ENCODE measurements around the gene DLX2. TPM values are rescaled to one million over a fixed set of nuclear protein-coding genes. Genes with fewer than 3 reads are reported as not detected.
A peak's percentile ranks its signal among the peaks of the same experiment; 100 is the strongest.

Gene DLX2
- polyA plus RNA-seq, 1 donor from 2014 or later = 7.7 TPM

- Histone ChIP-seq H4K20me1 (ENCODE audit: insufficient read depth) (no peaks in the 10 kb centered on the region), H3K27me3 (ENCODE audit: insufficient read depth, low read depth, low read length) (peaks cover 46% of the 10 kb centered on the region), H3F3A (ENCODE audit: insufficient read depth, low read length, poor library complexity, severe bottlenecking) (peaks cover 9% of the 10 kb centered on the region), H3K9me3 (ENCODE audit: low read length) (peaks cover 4% of the 10 kb centered on the region), H3K36me3 (ENCODE audit: insufficient read depth, low read length) (no peaks in the 10 kb centered on the region), H2AFZ (ENCODE audit: low read depth, low read length) (no peak overlapping the region), H3K9ac (ENCODE audit: low read length) (peak overlapping the region; percentile 22), H3K4me3 (ENCODE audit: low read length) (peak overlapping the region; percentile 85), H3K79me2 (replicated peaks; ENCODE audit: insufficient read depth, low read length) (peaks cover 85% of the 10 kb centered on the region), H3K27ac (ENCODE audit: low read length) (peak overlapping the region; percentile 23), H3K9me2 (ENCODE audit: insufficient read depth, low read length) (no peaks in the 10 kb centered on the region), H3K4me2 (ENCODE audit: low read length) (no peak overlapping the region)
- no peak for TF ChIP-seq SMC3 (conservative IDR thresholded peaks at IDR 0.05; ENCODE audit: poor library complexity)
- TF ChIP-seq REST (IDR thresholded peaks at IDR 0.05; ENCODE audit: borderline replicate concordance) = peak; percentile 20
These were observed 22.0 kb downstream of the DLX2 start for GRCh38 chr2:172080641-172081220.

GRCh38 chr2:172079838-172080640, 22.7 kb downstream of the DLX2 start:
- H3K9ac ChIP-seq (ENCODE audit: low read length) = no peak overlapping the region
- no peaks in the 10 kb centered on the region for H3K9me2 ChIP-seq (ENCODE audit: insufficient read depth, low read length)
- H3K27ac ChIP-seq (ENCODE audit: low read length) = peak overlapping the region; percentile 7
- peak overlapping the region; percentile 85 for H3K4me3 ChIP-seq (ENCODE audit: low read length)
- H3K36me3 ChIP-seq (ENCODE audit: insufficient read depth, low read length) = no peaks in the 10 kb centered on the region
- no peaks in the 10 kb centered on the region for H4K20me1 ChIP-seq (ENCODE audit: insufficient read depth)
- H3K9me3 ChIP-seq (ENCODE audit: low read length) = peaks cover 4% of the 10 kb centered on the region
- H3K4me2 ChIP-seq (ENCODE audit: low read length) = no peak overlapping the region
- peaks cover 80% of the 10 kb centered on the region for H3K79me2 ChIP-seq (replicated peaks; ENCODE audit: insufficient read depth, low read length)
- no peak overlapping the region for H2AFZ ChIP-seq (ENCODE audit: low read depth, low read length)
- H3F3A ChIP-seq (ENCODE audit: insufficient read depth, low read length, poor library complexity, severe bottlenecking) = peaks cover 12% of the 10 kb centered on the region
- H3K27me3 ChIP-seq (ENCODE audit: insufficient read depth, low read depth, low read length) = peaks cover 46% of the 10 kb centered on the region
- peak; percentile 5 for TF ChIP-seq POLR2AphosphoS5 (IDR thresholded peaks at IDR 0.05)
- TF ChIP-seq EZH2 (IDR thresholded peaks at IDR 0.05; ENCODE audit: borderline replicate concordance, insufficient read depth, low read length, poor library complexity, severe bottlenecking) = no peak

GRCh38 chr2:172079416-172079815, 23.3 kb downstream of the DLX2 start:
- peaks cover 80% of the 10 kb centered on the region for H3K79me2 ChIP-seq (replicated peaks; ENCODE audit: insufficient read depth, low read length)
- H3K4me2 ChIP-seq (ENCODE audit: low read length) = no peak overlapping the region
- no peak overlapping the region for H2AFZ ChIP-seq (ENCODE audit: low read depth, low read length)
- H3K9ac ChIP-seq (ENCODE audit: low read length) = no peak overlapping the region
- peaks cover 4% of the 10 kb centered on the region for H3K9me3 ChIP-seq (ENCODE audit: low read length)
- H3K9me2 ChIP-seq (ENCODE audit: insufficient read depth, low read length) = no peaks in the 10 kb centered on the region
- no peak for TF ChIP-seq TAF1 (IDR thresholded peaks at IDR 0.05; ENCODE audit: low read depth)
- no peak for TF ChIP-seq POLR2AphosphoS5 (IDR thresholded peaks at IDR 0.05)
- TF ChIP-seq EP300 (conservative IDR thresholded peaks at IDR 0.05; ENCODE audit: poor library complexity, severe bottlenecking) = no peak
- no peak for TF ChIP-seq MXI1 (conservative IDR thresholded peaks at IDR 0.05; ENCODE audit: poor library complexity, severe bottlenecking)
- TF ChIP-seq RAD21 (conservative IDR thresholded peaks at IDR 0.05) = no peak
- no peak for TF ChIP-seq REST (IDR thresholded peaks at IDR 0.05; ENCODE audit: borderline replicate concordance)
- TF ChIP-seq CTCF (IDR thresholded peaks at IDR 0.05; ENCODE audit: poor library complexity, severe bottlenecking) = no peak
- TF ChIP-seq SMC3 (conservative IDR thresholded peaks at IDR 0.05; ENCODE audit: poor library complexity) = no peak
- no peak for TF ChIP-seq EZH2 (IDR thresholded peaks at IDR 0.05; ENCODE audit: borderline replicate concordance, insufficient read depth, low read length, poor library complexity, severe bottlenecking)
- no peak overlapping the region for H3K27ac ChIP-seq (ENCODE audit: low read length)
- peaks cover 12% of the 10 kb centered on the region for H3F3A ChIP-seq (ENCODE audit: insufficient read depth, low read length, poor library complexity, severe bottlenecking)
- H3K4me3 ChIP-seq (ENCODE audit: low read length) = no peak overlapping the region
- no peaks in the 10 kb centered on the region for H3K36me3 ChIP-seq (ENCODE audit: insufficient read depth, low read length)
- H4K20me1 ChIP-seq (ENCODE audit: insufficient read depth) = no peaks in the 10 kb centered on the region
- peaks cover 46% of the 10 kb centered on the region for H3K27me3 ChIP-seq (ENCODE audit: insufficient read depth, low read depth, low read length)

Data from neural cell (in vitro differentiated cells).